HL-60 (cell line): ENCODE measurements around the gene MAPK7.

Experiments used
- DNase-seq, 2 experiments: peaks; one replicate each; pipeline ENCODE4 v3.0.0-alpha.2; 2010 to 2020; ENCODE audit warnings: low read depth in 1 of 2, low spot score in 1 of 2
- H3K27ac ChIP-seq: fragments of 250-450 bp; sonication (Bioruptor Pico); replicated peaks from 2 replicates; pipeline ENCODE4 v1.5.1; 2020; ENCODE audit warnings: mild to moderate bottlenecking, moderate library complexity
- H3K27me3 ChIP-seq: fragments of 250-450 bp; sonication (Bioruptor Pico); 2 replicates; pipeline ENCODE4 v1.5.1; 2021; ENCODE audit warnings: mild to moderate bottlenecking, moderate library complexity; ENCODE audit not compliant: insufficient read depth, poor library complexity, severe bottlenecking
- H3K4me3 ChIP-seq: replicated peaks from 2 replicates; pipeline ENCODE4 v1.5.1; 2011; ENCODE audit warnings: mild to moderate bottlenecking, control low read depth, low read length; ENCODE audit not compliant: insufficient read depth
- GABPA ChIP-seq: IDR thresholded peaks from 2 replicates; pipeline ENCODE4 v1.6.1; 2012; ENCODE audit warnings: low read depth
- POLR2AphosphoS5 ChIP-seq: IDR thresholded peaks from 2 replicates; pipeline ENCODE4 v1.6.1; 2012; ENCODE audit warnings: low read depth
- SPI1 ChIP-seq: IDR thresholded peaks from 2 replicates; pipeline ENCODE4 v1.6.1; 2012; ENCODE audit warnings: low read depth, mild to moderate bottlenecking, borderline replicate concordance
- TF ChIP-seq, protein P1 (sequence below): IDR thresholded peaks from one replicate; pipeline ENCODE4 v1.5.1; 2011; ENCODE audit warnings: low read length, control low read depth, inconsistent platforms; ENCODE audit not compliant: insufficient read depth
- TF ChIP-seq, protein P2 (sequence below): IDR thresholded peaks from 2 replicates; pipeline ENCODE4 v1.6.1; 2012; ENCODE audit warnings: low read depth; ENCODE audit not compliant: insufficient replicate concordance

The MAPK7 gene

DNA sequence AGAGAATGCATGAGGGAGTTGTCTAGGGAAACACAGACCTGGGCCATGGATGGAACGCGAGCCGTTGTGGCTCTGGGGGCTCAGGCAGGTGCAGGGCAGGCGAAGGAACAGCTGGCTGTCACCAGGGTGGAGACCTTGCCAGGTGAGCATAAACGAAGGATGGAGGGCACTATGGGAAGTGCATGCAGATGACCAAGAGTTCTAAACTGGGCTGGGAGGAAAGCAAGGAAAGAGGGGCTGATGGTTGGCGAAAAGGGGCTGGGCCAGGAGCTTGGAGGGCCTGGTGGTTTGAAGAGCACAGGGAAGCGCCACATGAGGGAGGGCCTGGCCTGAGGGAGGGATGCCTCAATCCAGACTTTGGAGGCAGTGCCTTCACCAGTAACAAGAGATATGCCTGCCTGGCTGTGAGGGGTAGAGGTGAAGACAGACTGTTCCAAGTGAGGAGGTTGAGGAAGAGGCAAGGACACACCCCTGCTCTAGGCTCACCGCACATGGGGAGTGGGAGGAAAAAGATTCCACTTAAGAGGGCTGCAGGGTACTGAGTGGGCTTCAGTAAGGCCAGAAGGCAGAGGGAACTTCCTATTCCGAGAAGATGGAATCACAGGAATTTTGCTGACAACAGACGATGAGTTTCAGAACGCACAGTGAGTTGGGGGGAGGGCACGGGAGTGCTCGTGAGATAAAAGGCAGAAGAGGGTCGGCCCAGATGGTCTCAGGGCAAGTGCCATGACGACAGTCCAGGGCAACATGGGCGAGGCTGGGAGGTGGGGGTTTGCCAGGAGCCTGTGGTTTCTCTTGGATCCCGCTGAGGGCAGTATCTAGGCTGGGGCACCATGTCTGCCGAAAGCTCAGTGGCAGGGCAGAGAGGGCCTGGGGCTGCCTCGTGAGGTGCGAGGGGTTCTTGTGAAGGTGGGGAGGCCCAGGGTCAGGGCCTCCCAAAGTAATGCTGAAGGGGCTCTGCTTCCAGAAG, 36.4 kb upstream of the MAPK7 start:
- H3K27ac ChIP-seq, result no peak overlapping the region
- no peak overlapping the region for H3K4me3 ChIP-seq
- DNase-seq, result no peak
- no peaks in the 10 kb centered on the region for H3K27me3 ChIP-seq
- TF ChIP-seq GABPA (no peak), SPI1 (no peak), POLR2AphosphoS5 (no peak)
- TF ChIP-seq, protein P1, sequence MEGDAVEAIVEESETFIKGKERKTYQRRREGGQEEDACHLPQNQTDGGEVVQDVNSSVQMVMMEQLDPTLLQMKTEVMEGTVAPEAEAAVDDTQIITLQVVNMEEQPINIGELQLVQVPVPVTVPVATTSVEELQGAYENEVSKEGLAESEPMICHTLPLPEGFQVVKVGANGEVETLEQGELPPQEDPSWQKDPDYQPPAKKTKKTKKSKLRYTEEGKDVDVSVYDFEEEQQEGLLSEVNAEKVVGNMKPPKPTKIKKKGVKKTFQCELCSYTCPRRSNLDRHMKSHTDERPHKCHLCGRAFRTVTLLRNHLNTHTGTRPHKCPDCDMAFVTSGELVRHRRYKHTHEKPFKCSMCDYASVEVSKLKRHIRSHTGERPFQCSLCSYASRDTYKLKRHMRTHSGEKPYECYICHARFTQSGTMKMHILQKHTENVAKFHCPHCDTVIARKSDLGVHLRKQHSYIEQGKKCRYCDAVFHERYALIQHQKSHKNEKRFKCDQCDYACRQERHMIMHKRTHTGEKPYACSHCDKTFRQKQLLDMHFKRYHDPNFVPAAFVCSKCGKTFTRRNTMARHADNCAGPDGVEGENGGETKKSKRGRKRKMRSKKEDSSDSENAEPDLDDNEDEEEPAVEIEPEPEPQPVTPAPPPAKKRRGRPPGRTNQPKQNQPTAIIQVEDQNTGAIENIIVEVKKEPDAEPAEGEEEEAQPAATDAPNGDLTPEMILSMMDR, result no peak
- TF ChIP-seq, protein P2, sequence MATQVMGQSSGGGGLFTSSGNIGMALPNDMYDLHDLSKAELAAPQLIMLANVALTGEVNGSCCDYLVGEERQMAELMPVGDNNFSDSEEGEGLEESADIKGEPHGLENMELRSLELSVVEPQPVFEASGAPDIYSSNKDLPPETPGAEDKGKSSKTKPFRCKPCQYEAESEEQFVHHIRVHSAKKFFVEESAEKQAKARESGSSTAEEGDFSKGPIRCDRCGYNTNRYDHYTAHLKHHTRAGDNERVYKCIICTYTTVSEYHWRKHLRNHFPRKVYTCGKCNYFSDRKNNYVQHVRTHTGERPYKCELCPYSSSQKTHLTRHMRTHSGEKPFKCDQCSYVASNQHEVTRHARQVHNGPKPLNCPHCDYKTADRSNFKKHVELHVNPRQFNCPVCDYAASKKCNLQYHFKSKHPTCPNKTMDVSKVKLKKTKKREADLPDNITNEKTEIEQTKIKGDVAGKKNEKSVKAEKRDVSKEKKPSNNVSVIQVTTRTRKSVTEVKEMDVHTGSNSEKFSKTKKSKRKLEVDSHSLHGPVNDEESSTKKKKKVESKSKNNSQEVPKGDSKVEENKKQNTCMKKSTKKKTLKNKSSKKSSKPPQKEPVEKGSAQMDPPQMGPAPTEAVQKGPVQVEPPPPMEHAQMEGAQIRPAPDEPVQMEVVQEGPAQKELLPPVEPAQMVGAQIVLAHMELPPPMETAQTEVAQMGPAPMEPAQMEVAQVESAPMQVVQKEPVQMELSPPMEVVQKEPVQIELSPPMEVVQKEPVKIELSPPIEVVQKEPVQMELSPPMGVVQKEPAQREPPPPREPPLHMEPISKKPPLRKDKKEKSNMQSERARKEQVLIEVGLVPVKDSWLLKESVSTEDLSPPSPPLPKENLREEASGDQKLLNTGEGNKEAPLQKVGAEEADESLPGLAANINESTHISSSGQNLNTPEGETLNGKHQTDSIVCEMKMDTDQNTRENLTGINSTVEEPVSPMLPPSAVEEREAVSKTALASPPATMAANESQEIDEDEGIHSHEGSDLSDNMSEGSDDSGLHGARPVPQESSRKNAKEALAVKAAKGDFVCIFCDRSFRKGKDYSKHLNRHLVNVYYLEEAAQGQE, result no peak

DNA sequence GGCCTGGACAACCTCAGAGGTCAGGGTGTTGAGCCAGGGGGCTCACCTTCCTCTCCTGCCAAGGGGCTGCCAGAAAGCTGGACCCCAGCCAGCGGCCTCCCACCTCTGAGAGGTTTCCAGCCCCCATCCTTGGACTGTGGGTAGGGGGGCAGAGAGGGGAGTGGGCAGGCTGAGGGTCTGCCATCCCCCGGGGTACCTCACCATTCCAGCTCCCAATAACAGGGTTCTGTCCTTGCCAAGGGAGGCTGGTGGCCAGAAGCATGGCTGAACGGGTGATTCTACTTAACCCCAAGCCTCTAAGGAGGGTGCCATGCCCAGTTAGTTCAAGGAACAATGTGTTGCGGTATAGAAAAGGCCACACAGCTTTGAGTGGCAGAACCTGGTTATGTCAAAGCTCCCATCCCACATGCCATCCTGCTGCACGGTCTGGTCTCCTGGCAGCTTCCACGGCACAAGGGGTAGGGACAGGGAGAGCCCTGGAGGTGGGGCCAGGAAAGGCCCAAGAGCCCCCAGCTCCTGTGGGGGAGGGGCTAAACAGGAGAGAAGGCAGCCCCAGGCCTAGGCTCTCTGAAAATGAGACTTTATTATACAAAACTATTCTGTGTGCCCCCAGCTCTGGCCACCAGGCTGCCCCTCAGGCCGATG, 35.6 kb upstream of the MAPK7 start:
- no peak for DNase-seq

DNA sequence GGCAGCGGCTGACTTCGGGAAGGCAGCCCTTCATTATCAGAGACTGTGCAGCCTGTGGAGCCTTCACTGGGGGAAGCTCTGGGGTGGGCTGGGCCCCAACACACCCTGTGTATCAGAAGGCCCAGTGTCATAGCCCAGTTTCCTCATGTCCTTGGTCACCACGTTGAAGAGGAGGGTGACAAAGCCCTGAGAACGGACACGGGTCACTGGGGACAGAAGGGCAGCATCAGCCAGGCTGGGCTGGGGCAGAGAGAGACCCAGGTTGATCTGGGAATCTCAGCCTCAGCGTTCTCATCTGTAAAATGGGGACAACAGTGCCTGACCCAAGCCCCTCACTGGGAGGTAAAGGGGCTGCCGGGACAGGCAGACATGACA, 35.1 kb upstream of the MAPK7 start:
- H3K4me3 ChIP-seq, result no peak overlapping the region
- no peak for DNase-seq
- H3K27ac ChIP-seq, result no peak overlapping the region
- no peaks in the 10 kb centered on the region for H3K27me3 ChIP-seq
- TF ChIP-seq POLR2AphosphoS5, result no peak
- no peak for TF ChIP-seq SPI1
- TF ChIP-seq, protein P1, result no peak
- TF ChIP-seq GABPA, result no peak
- TF ChIP-seq, protein P2, result no peak

More for the DNA sequence above, 35.6 kb upstream of the MAPK7 start:
- Histone ChIP-seq H3K4me3 (no peak overlapping the region), H3K27ac (no peak overlapping the region), H3K27me3 (no peaks in the 10 kb centered on the region)
- TF ChIP-seq, protein P1, result no peak
- TF ChIP-seq, protein P2, result no peak
- no peak for TF ChIP-seq POLR2AphosphoS5
- TF ChIP-seq SPI1, result no peak
- no peak for TF ChIP-seq GABPA
